ENCODE measurements around the gene DCHS2. TPM values are rescaled to one million over a fixed set of nuclear protein-coding genes. Genes with fewer than 3 reads are reported as not detected.

DCHS2 gene
- total and polyA plus RNA-seq, 2 of the 8 experiments (the other 6 are each of a cell fraction or from before 2014, with no cell fraction given), result 0.54 to 2.6 TPM

- Histone ChIP-seq H4K5ac (ENCODE audit: insufficient read length, low read depth, low read length) (no peak overlapping the region), H3K4me1 (replicated peaks in 1 of 4; ENCODE audit: control insufficient read depth in 3 of 4, insufficient read depth in 4 of 4, low read length in 3 of 4) (no peaks in the 10 kb centered on the region), H3K14ac (ENCODE audit: insufficient read length) (no peak overlapping the region), H4K8ac (ENCODE audit: extremely low read depth, insufficient read depth, low read length) (no peak overlapping the region), H3K23me2 (ENCODE audit: low read depth, low read length) (no peaks in the 10 kb centered on the region), H2AFZ (ENCODE audit: low read length) (no peak overlapping the region), H3K23ac (ENCODE audit: insufficient read length) (no peak overlapping the region), H3K4me3 (ENCODE audit: extremely low read depth in 1 of 4, insufficient read depth in 2 of 4, low read depth in 3 of 4, low read length in 4 of 4) (no peak overlapping the region), H3K18ac (ENCODE audit: extremely low read depth, low read length) (no peak overlapping the region), H3K79me2 (ENCODE audit: control insufficient read depth in 1 of 2, insufficient read depth in 2 of 2, low read length in 2 of 2) (no peaks in the 10 kb centered on the region), H3K9ac (replicated peaks in 1 of 4; ENCODE audit: extremely low read depth in 1 of 4, low read depth in 3 of 4, low read length in 3 of 4) (no peak overlapping the region), H3K27ac (ENCODE audit: low read depth, low read length) (no peak overlapping the region), H3K56ac (replicated peaks; ENCODE audit: insufficient read length, low read depth, low read length) (no peak overlapping the region), H2AK5ac (ENCODE audit: low read depth, low read length) (no peak overlapping the region), H4K20me1 (replicated peaks in 1 of 2; ENCODE audit: control insufficient read depth in 1 of 2, insufficient read depth in 2 of 2, low read length in 2 of 2) (peaks cover 0 to 3% of the 10 kb centered on the region in 2 experiments), H2BK15ac (ENCODE audit: low read length) (no peak overlapping the region), H3K27me3 (replicated peaks in 1 of 4; ENCODE audit: control insufficient read depth in 3 of 4, extremely low read depth in 1 of 4, insufficient read depth in 3 of 4, low read length in 3 of 4) (no peaks in the 10 kb centered on the region), H2BK5ac (ENCODE audit: low read depth, low read length) (no peak overlapping the region), H3K4ac (replicated peaks; ENCODE audit: insufficient read length, low read depth, low read length) (no peak overlapping the region), H3K9me3 (ENCODE audit: insufficient read depth in 2 of 2, low read depth in 1 of 2, low read length in 1 of 2) (no peaks in the 10 kb centered on the region), H2BK12ac (ENCODE audit: low read depth, low read length) (no peak overlapping the region), H3K36me3 (ENCODE audit: control insufficient read depth in 2 of 4, insufficient read depth in 4 of 4, low read length in 3 of 4) (no peaks in the 10 kb centered on the region), H2BK20ac (ENCODE audit: low read length) (no peak overlapping the region), H2BK120ac (replicated peaks; ENCODE audit: low read depth, low read length) (no peak overlapping the region), H3K79me1 (ENCODE audit: low read depth, low read length) (no peaks in the 10 kb centered on the region), H3K4me2 (ENCODE audit: insufficient read depth in 1 of 2, low read depth in 2 of 2, low read length in 2 of 2) (no peak overlapping the region), H4K91ac (replicated peaks; ENCODE audit: insufficient read length, low read length) (no peak overlapping the region)
- TF ChIP-seq HDAC6 (IDR thresholded peaks at IDR 0.05; ENCODE audit: low read depth, low read length) (no peak), EZH2 (IDR thresholded peaks at IDR 0.05; ENCODE audit: low read depth, low read length, severe bottlenecking) (no peak), POLR2AphosphoS5 (IDR thresholded peaks at IDR 0.05; ENCODE audit: low read depth, low read length) (no peak), TEAD4 (IDR thresholded peaks at IDR 0.05; ENCODE audit: low read depth, low read length) (no peak), RXRA (IDR thresholded peaks at IDR 0.05; ENCODE audit: insufficient read depth, low read depth, low read length) (no peak), SUZ12 (IDR thresholded peaks at IDR 0.05; ENCODE audit: low read length) (no peak), MAFK (IDR thresholded peaks at IDR 0.05; ENCODE audit: low read depth, low read length) (no peak), PHF8 (conservative IDR thresholded peaks at IDR 0.05; ENCODE audit: low read depth, low read length) (no peak), POU5F1 (IDR thresholded peaks at IDR 0.05; ENCODE audit: low read depth, low read length) (no peak)
- CTCF ChIA-PET (ENCODE audit: partially characterized antibody), result interaction anchor here (1.2 to 3.8 kb wide), 2 partner anchors 9 to 99 kb away, joined by 4 to 16 read pairs; no protein-coding TSS in a partner anchor
- POLR2A ChIA-PET (ENCODE audit: partially characterized antibody), result no interaction called here
- no peak for DNase-seq (ENCODE audit: low read depth in 1 of 2, low spot score in 2 of 2)
- no peak for FAIRE-seq
Measured at GRCh38 chr4:154407443-154407842, 84.2 kb downstream of the DCHS2 start.

All from H1 (cell line).